DMS 273 (cell line): ENCODE measurements around the gene SFXN5.

Experiments used
- DNase-seq: peaks from one replicate; lab custom pipeline; 2025; ENCODE audit not compliant: unreplicated experiment; lab: John Stamatoyannopoulos, UW

The SFXN5 gene

DNA sequence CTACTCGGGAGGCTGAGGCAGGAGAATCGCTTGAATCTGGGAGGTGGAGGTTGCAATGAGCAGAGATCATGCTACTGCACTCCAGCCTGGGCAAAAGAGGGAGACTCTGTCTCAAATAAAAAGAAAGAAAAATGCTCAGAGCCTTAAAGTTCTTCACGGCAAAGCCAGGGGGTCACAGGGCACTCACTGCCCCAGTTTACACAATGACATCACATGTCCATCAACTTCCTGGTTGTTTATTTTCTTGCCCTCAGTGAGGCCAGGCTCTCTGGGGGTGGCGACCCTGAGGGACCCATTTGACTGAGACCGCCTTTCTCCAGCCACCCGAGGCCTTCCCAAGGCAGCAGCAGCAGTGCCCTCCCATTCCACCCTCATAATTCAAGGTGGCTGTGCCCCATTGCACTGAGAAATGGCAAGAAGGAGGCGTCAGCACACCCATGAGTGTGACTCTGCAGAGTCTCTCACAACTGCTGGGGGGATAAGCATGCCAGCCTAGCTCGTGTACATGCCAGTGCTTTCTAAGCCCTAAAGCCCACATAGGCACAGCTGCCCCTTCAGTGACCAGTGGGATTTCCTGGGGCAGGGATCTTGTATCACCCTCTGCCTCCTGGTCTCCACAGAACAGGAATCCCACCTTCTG is 50.0 kb downstream of the SFXN5 start:
- DNase-seq, result no peak

GRCh38 chr2:73020657-73021370 is 50.7 kb downstream of the SFXN5 start:
- DNase-seq, result no peak

DNA sequence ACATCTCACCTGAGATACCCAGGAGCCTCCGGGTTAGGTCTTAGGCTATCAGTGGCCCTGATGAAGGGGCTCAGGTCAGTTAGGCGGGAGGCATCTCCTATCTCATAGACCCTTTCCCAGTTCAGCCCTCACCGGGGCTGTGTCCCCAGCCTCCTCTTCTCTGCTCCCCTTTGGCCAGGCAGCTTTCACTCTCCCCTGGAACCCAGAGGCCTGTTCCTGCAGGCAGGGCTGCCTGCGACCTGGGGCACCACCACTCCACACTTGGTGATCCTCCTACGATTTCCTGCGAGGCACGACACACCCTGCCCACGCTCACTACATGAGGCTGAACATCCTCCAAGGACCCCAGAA is 51.2 kb downstream of the SFXN5 start:
- DNase-seq, result no peak

- no peak for DNase-seq
Measured at GRCh38 chr2:73018188-73018825, 53.2 kb downstream of the SFXN5 start.

DNA sequence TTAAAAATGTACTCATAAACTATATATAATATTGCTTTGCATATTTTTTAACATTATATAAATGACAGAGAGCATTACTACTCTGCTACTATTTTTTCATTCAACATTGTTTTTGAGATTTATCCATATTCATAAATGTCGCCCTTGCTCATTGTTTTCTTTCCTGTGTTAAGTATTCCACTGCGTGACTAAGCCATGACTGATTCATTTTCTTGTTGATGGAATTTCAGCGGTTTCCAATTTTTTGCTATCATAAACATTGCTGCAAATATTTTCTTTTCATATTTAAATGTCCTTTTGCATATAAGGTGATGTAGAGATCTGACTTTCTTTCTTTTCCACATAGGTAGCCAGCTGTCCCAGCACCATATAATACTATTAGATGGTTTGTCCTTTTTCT is 57.6 kb downstream of the SFXN5 start:
- DNase-seq, result no peak

DNA sequence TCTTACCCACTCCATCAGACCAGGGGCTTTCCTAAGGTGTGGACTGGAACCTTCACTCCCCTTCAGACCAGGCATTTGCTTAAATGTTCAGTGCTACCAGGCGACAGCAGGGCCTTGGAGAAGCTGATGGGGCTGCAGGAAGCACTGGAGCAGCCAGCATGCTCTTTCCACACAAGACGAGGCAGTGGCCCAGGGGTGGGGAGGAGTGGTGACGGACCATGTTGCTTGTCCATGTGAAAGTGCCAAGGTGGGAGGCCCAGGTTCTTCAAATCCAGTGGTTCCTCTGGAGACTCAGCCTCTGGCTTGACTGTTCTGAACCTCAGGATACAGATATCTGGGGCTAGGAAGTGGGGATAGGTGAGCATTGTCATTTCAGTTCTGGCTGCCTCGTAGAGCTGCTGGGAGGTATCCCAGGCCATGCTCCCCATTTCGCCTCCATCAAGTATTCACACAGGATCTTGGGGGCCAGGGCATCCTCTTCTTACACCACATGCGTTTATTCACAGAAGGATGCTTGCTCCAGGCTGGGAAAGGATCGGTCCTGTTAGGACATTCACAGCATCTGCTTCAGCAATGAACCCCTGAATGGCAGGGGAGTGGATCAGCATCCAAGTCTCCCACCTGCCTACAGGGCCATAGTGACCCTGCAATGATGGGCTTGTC is 62.2 kb downstream of the SFXN5 start:
- no peak for DNase-seq

DNA sequence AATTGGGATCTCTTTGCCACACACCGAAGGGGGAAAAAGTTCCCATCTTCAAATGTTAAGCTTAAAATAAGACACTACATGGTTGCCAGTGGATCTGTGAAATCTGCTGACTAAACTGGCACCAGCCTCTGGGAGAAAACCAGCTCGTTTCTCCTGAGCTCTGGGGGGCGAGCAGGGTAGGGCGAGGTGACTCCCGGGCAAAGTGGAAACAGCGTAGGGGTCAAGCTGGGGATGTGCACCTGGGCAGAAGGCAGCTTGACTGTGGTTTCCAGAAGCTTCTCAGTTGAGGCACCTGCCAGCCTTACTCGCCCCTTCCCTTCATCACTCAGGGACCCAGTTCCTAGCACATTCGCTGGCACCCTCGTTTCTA is 62.8 kb downstream of the SFXN5 start:
- DNase-seq, result no peak

GRCh38 chr2:73007991-73008765 is 63.3 kb downstream of the SFXN5 start:
- DNase-seq, result no peak

GRCh38 chr2:73006969-73007710 is 64.4 kb downstream of the SFXN5 start:
- DNase-seq, result no peak

DNA sequence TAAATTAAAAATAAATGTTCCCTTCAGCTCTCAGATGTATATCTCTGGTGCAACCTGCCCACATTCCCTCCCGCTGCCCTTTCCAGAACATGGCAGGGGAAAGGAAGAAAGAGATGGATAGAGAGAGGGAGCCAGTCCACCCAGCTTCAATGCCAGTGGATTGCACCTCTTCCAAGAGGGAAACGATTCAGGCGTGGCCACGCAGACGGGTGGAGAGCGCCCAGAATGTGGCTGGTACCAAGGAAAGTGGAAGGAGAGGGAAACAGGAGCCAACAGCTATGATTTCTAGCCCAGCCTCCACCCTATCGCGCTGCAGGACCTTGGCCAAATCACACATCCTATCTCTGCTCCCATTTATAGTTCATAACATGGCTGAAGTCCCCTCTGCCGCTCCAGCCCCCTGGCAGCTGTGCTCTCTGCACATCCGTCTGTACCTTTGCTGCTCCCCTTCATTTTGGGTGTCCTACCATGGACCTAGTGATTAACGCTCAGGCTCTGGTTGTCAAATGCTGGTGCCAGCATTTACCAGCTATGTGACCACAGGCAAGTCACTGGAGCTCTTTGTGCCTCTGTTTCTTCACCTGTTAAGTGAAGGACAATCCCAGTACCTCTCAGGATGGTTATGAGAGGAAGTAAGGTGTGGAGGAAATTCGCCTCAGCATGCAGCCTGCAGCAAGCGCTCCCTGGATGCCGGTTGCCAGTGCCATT is 66.5 kb downstream of the SFXN5 start:
- DNase-seq, result no peak

- no peak for DNase-seq
Measured at GRCh38 chr2:73004466-73004865, 67.0 kb downstream of the SFXN5 start.

DNA sequence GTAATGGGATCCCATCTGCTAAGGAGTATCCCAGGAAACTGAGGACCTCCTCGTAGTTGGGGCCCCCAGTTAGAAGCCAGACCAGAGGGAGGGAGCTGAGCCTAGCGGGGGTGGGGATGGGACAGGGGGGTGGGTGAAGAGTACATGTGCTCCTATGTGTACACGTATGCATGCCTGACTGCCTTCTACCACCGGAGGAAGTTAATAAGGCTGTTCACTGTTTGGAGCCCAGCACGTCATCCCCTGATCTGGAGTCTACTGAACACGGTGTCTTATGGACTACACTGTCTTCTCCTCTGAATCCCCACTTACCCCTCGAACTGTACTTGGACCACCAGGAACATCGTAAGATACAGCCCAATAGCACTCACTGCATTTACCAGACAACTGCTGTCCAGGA is 68.5 kb downstream of the SFXN5 start:
- DNase-seq, result no peak

DNA sequence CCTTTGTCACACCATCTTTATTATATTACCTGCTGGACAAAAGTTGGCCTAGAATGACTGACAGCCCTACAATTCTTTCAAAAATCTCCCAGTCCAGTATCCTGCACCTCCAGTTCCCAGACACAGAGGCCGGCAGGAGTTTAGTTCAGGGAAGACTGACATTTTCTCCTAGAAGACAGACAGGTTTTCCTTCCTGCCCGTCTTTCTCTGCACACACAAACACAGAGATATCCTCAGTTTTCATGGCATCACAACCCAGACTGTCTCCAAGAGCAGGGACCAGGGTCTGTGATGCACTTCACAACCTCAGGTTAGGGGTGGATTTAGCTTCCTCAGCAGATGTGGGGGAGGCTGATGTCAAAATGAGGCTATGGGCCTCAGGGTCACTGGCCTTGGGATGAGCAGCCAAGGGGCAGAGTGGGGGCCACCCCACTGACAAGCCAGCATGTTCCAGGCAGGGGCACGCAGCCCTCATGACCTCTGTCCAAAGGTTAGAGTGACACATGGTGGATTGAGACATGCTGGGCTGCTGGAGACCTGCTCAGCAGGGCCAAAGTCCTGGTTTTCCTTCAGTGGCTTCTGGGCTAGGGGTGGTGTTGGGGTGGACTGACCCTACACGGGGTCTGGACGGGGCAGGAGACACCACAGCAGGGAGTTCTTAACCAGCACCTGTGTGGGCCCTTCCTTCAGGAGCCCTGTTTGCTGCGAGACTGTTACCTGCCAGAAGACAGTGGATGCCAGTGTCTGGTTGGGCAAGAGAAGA is 70.5 kb downstream of the SFXN5 start:
- DNase-seq, result no peak

DNA sequence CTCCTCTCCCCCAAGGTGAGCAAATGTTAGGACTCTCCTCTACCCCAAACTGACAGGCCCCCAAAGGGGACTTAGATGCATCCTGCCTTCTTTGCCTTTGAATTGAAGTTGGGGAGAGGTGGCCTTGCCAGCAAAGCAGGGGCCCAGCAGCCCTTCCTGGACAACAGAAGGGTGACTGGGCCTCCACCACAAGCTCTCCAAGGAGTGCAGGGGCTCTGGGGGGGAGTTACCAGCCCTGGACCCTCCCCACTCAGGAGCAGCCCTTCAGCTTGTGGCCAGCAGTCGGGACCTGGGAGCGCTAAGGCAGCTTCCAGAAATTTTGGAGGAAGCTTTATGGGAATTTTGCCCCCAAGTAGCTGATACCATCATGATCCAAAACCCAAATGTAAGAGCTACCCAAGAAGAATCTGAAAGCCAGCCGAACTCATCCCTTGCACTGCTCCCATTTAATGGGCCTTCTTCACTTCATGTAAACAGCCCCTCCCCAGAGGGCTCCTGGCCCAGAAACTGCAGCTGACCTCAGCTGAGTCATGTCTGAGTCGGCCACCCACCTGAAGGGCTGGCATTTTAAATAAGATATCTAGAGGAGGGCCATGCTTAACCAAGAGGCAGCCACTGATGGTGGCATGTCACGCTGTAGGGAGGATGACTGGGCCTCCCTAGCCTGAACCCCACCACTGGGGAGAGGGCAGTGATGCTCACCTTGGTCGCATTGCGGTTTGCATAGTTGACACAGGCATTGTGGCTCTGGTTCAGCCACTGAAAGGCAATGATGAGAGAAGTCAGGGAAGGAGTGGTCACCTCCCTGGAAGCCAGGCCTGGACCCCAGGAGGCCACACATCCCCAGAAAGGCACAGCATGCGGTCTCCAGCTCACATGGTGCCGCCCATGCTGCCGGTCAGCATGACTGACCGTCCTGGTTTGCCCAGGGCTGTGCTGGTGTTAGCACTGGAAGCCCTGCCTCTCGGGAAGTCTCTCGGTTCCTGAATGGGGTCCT is 71.5 kb downstream of the SFXN5 start:
- DNase-seq, result no peak

- no peak for DNase-seq
Measured at GRCh38 chr2:72998724-72999123, 72.8 kb downstream of the SFXN5 start.

- no peak for DNase-seq
Measured at GRCh38 chr2:72998234-72998651, 73.3 kb downstream of the SFXN5 start.

- no peak for DNase-seq
Measured at GRCh38 chr2:72996117-72996502, 75.4 kb downstream of the SFXN5 start.
